Hypothalamus (tissue), 51 donors: Measurements from ENCODE around the gene TNFRSF4.
"Not testable (repeated sequence)": the region's sequence is repeated elsewhere in the genome, so short reads cannot be mapped to it uniquely, and the experiment has no call there.

Source experiments
- DNase-seq, 51 donors: peaks; one replicate each; lab custom pipeline; 2025; lab: John Stamatoyannopoulos, UW

The TNFRSF4 gene

GRCh38 chr1:1213345-1214265, at the start of gene TNFRSF4:
Gene TNFRSF4, minus strand, starts transcription at chr1:1214153. Its CDS starts 26 bp downstream, at chr1:1214127.
- DNase-seq = no peak

DNA sequence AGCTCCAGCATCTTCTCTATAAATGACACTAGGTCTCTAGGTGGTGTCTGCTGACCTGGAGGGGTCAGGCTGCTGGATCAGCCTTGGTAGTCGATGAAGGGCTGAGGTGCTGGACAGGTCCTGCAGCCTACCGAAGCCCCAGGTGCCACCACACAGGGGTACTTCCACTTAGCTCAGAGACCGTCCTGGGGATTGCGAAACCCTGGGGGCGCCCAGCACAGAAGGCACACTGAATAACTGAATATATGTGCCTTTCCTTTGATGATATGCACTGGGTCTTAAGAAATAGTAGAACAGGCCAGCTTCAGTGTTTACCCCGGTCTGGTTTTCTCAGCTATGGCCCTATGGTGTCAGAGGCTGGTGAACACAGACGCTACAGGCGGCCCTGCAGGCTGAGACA, 48.8 kb upstream of the TNFRSF4 start:
- no peak for DNase-seq

DNA sequence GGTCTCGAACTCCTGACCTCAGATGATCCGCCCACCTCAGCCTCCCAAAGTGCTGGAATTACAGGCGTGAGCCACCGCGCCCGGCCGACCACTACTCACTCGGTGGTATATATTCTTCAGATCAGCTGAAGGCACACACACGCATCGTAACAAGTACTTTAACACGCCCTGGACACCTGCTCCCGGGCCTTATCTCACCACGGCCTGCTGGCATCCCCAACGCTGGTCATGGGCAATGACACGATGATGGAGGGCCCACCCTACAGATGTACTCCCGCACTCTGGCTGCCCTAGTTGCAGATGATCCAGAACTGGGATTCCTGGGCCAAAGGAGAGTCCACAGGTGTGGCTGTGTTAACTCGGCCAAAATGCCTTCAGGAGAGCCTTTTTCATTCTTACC, 48.1 kb upstream of the TNFRSF4 start:
- no peak for DNase-seq

DNA sequence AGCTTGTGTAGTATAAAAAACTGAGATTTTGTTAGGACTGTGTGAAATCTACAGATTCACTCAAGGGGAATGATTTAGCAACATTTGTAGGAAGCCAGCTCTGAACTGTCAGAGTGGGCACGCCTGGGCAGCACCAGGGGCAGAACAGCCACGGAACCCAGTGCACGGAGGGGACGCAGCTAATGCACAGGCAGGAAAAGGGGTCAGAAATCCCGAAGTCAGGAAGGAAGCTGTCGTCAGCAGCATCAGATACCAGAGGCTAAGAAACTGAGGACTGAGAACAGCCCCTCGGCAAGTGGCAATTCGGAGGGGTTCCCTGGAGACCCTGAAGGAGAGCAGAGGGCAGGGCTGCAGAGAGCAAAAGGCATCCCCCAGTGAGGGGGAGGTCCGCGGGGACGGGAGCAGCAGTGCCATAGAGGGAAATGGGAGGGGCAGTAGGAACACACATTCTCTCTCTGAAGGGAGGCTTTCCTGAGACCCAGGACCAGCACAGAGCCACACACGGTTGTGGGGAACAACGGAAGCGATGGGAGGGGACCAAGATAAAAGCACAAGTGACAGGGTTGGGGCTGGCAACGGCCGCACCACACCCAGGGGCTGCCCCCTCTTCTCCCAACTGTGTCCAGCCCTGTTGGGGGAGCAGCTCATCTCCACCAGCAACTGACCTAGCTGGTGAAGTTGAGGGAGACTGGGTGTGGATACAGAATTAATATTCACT, 47.0 kb upstream of the TNFRSF4 start:
- no peak for DNase-seq

DNA sequence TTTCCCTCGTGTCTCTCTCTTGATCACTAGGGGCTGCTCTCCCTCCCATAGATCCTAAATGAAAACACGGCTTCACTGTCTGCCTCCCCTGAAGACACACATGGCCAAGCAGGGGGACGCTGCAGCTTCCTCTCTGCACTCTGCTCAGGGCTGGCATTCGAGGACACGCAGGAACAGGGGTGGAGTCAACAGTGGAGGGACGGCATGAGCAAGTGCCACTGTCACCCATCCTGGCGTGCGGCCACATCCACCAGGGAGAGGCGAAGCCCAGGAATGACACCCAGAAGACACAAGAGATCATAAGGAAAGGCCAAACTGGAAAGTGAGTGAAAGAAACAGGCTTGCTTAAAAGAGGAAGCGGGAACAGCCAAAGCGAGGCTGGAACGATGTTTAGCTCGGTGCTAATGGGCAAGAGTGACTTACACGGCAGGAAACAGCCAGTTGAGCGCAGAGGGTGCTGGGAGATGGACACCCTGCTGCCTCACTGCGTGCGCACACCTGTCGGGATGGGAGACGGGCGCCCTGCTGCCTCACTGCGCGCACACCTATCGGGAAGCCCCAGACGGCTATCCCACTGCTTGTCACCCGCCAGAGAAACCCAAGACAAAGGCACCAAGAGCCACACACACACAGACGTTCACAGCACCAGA, 46.1 kb upstream of the TNFRSF4 start:
- peak in 3 of 51 donors; percentile 9 to 22 (median 18) for DNase-seq

GRCh38 chr1:1259540-1259939, 45.6 kb upstream of the TNFRSF4 start:
- no peak for DNase-seq

DNA sequence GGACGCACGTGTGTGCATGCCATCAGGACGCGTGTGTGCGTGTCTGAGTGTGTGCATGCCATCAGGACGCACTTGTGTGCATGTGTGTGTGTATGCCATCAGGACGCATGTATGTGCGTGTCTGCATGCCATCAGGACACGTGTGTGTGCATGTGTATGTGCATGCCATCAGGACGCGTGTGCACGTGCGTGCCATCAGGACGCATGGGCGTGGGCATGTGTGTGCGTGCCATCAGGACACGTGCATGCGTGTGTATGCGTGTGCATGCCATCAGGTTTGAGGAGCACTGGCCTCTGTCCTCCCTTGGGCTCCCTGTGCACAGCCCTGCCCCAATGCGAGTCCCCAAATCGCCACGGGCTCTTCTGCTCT, 45.2 kb upstream of the TNFRSF4 start:
- no peak for DNase-seq

GRCh38 chr1:1256956-1257871, 43.3 kb upstream of the TNFRSF4 start:
- DNase-seq = no peak

DNA sequence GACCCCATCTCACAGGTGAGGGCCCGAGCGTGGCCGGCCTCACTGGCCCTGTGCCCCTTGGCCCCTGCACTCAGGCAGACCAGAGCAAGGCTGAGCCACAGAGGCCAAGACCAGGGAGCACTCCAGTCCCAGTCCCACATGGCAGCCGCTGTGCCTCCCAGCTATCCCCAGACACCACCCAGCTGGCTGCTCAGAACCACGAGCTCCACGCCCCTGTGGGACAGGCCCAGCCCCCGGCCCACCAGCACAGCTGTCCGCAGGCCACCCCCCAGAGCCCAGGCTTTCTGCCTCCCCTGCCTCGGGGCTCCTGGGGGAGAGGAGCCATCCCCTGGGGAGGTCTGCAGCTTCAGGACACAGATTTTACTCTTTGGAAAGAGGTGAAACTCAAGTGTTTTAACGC, 41.7 kb upstream of the TNFRSF4 start:
- DNase-seq = no peak

DNA sequence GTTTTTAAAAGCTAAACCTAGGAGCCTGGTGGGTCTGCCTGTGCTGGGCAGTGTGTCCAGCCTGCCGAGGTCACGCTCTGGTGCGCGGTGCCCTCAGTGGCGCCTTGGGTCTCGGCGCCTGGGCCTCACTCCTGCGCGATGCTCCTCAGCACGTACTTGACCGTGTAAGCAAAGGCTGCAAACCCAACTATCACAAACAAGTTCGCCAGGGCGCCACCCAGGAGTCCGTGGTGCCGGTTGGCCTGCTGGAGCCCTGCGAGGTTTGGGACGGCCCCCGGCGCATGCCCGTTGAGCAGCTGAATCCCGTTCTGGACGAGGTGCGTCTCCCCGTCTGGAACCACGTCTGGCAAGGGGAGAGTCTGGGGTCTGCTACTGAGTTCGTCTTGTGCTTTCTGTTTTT, 41.1 kb upstream of the TNFRSF4 start:
- DNase-seq = no peak

DNA sequence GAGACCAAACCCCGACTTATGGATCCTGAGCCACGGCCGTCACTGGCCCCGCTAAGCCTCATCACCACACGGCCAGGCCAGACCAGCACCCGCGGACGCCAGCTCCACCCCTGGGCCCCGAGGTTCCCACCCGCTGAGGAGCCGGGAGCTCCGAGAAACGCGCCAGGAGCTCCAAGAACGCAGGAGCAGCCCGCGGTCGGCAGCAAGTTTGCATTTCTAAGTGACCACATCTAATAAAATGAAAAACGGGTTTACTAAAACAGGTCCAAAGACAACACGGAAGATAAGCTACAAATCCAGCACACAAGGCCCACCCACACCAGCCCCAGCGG, 40.7 kb upstream of the TNFRSF4 start:
- no peak for DNase-seq

DNA sequence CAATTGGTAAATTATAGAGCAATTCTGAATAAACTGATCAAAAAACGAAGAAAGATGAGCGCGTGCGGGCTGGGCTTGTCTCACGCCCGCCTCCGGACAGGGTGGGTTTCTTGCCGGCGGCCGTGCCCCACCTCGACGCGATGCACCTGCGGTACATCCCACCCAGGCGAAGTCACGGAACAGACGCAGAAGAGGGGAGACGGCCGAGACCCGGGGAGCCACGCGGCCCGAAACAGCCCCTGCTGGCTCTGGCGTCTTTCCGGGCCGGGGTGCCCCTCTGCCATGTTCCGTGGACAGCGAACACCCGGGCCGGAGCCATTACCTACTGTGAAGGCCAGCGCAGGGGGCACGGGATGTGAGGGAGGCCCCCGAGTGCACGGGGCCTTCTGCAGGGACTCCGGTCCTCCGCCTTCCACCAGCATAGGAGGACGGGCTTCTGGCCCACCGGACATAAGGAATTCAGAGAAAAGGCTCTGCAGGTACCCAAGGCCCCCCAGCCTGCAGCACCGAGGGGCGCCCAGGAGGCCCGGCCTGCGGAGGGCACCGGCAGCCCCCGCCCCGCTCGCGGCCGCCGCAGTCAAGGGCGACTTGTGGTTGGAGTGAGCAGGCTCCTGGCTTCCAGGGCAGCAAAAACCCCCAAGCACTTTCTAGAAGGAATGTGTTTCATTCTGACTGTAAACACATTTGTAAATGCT, 40.2 kb upstream of the TNFRSF4 start:
- DNase-seq = no peak

DNA sequence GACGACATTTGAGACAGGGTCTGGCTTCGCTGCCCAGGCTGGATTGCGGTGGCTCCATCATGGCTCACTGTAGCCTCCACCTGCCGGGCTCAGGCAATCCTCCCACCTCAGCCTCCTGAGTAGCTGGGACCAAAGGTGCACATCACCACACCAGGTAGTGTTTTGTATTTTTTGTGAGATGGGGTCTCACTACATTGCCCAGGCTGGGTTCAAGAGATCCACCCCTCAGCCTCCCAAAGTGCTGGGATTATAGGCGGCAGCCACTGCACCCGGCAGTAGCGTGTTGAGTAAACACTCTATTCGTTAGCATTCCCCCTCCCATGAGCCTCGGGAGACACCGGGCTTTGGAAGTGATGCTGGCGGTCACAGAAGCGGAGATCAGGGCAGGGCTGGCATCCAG, 39.4 kb upstream of the TNFRSF4 start:
- DNase-seq = no peak

- DNase-seq = no peak
Observed at GRCh38 chr1:1250786-1251284, 36.9 kb upstream of the TNFRSF4 start.

- not testable (repeated sequence) for DNase-seq
Observed at GRCh38 chr1:1248009-1248913, 34.3 kb upstream of the TNFRSF4 start.

DNA sequence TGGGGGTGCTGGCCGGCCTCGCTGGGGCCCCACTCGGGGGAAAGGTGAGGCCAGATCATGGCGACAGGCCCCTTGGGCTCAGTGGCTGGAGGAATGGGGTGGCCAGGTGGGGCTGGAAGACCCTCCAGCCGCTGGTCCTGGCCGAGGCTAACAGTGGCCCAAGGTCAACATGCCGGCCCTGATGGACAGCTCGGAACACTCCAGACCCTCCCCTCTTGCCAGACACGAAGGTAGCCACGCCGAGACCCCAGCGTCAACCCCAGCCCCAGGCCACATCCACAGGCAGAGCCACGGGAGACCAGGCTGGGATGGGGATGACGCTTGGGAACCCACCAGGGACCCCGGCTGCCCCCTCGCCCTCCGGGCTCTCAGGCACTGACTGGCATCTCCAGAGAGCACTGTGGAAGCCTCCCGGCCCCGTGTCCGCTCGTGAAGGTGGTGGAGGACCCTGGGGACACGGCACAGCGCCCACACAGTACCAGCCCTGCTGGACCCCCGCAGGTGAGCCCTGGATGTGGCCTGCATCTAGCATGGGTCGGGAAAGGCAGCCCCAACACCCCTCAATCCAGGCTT, 33.5 kb upstream of the TNFRSF4 start:
- DNase-seq = no peak

- DNase-seq = no peak
Observed at GRCh38 chr1:1246577-1247340, 32.8 kb upstream of the TNFRSF4 start, which contains the start of gene C1QTNF12. Gene C1QTNF12, minus strand, starts transcription at chr1:1246722. Its CDS starts 32 bp downstream, at chr1:1246690.
